Measurements from ENCODE around the gene GRIK1. TPM values are rescaled to one million over a fixed set of nuclear protein-coding genes. Genes with fewer than 3 reads are reported as not detected.

Gene GRIK1
- total RNA-seq, 4 donors from 2014 or later = not detected

GRCh38 chr21:29893687-29894086, 46.1 kb downstream of the GRIK1 start:
- Histone ChIP-seq H3K36me3 (no peaks in the 10 kb centered on the region), H3K9me3 (no peaks in the 10 kb centered on the region), H3K4me3 (no peak overlapping the region), H3K27me3 (no peaks in the 10 kb centered on the region), H3K4me1 (no peaks in the 10 kb centered on the region), H3K27ac (no peak overlapping the region)
- in situ Hi-C loops (cut with MboI; ENCODE audit: low pct_ligation_motif_present in 1 of 4, low pct_unique_long_range_greater_than_20kb in 1 of 4, low sequenced_read_pairs in 3 of 4) (no loop called here), intact Hi-C loops (cut with DNase I; ENCODE audit: low total_unique reads) (no loop called here)
- DNase-seq = no peak
- WGBS, 2 donors (ENCODE audit: low coverage in 1 of 2) = 81 to 89% methylated on average over 3 of the region's 3 CpGs
- TF ChIP-seq POLR2A (IDR thresholded peaks at IDR 0.05) (no peak), POLR2AphosphoS5 (IDR thresholded peaks at IDR 0.05) (no peak), EP300 (IDR thresholded peaks at IDR 0.05; ENCODE audit: low read depth) (no peak), CTCF (IDR thresholded peaks at IDR 0.05) (no peak)

- Histone ChIP-seq H3K27me3 (no peaks in the 10 kb centered on the region), H3K4me1 (no peaks in the 10 kb centered on the region), H3K4me3 (no peak overlapping the region), H3K9me3 (no peaks in the 10 kb centered on the region), H3K27ac (no peak overlapping the region), H3K36me3 (no peaks in the 10 kb centered on the region)
- intact Hi-C loops (cut with DNase I; ENCODE audit: low total_unique reads) = no loop called here
- in situ Hi-C loops (cut with MboI; ENCODE audit: low pct_ligation_motif_present in 1 of 4, low pct_unique_long_range_greater_than_20kb in 1 of 4, low sequenced_read_pairs in 3 of 4) = no loop called here
- WGBS, 2 donors (ENCODE audit: low coverage in 1 of 2) = 88 to 100% methylated on average over 2 to 6 of the region's 6 CpGs
- DNase-seq = no peak
- TF ChIP-seq POLR2AphosphoS5 (IDR thresholded peaks at IDR 0.05) = no peak
- TF ChIP-seq CTCF (IDR thresholded peaks at IDR 0.05) = no peak
- TF ChIP-seq POLR2A (IDR thresholded peaks at IDR 0.05) = no peak
- TF ChIP-seq EP300 (IDR thresholded peaks at IDR 0.05; ENCODE audit: low read depth) = no peak
Measured at GRCh38 chr21:29892379-29892778, 47.4 kb downstream of the GRIK1 start.

- TF ChIP-seq POLR2AphosphoS5 (IDR thresholded peaks at IDR 0.05) (no peak), POLR2A (IDR thresholded peaks at IDR 0.05) (no peak), EP300 (IDR thresholded peaks at IDR 0.05; ENCODE audit: low read depth) (no peak), CTCF (IDR thresholded peaks at IDR 0.05) (no peak)
- intact Hi-C loops (cut with DNase I; ENCODE audit: low total_unique reads) (no loop called here), in situ Hi-C loops (cut with MboI; ENCODE audit: low pct_ligation_motif_present in 1 of 4, low pct_unique_long_range_greater_than_20kb in 1 of 4, low sequenced_read_pairs in 3 of 4) (no loop called here)
- no peaks in the 10 kb centered on the region for H3K36me3 ChIP-seq
- H3K27me3 ChIP-seq = no peaks in the 10 kb centered on the region
- no peaks in the 10 kb centered on the region for H3K4me1 ChIP-seq
- no peak for DNase-seq
- H3K27ac ChIP-seq = no peak overlapping the region
- no peak overlapping the region for H3K4me3 ChIP-seq
- WGBS, 2 donors (ENCODE audit: low coverage in 1 of 2) = 20 to 60% methylated on average over 1 to 2 of the region's 2 CpGs
- H3K9me3 ChIP-seq = no peaks in the 10 kb centered on the region
Measured at GRCh38 chr21:29888437-29888836, 51.4 kb downstream of the GRIK1 start.

- Histone ChIP-seq H3K27me3 (no peaks in the 10 kb centered on the region), H3K36me3 (no peaks in the 10 kb centered on the region), H3K27ac (no peak overlapping the region), H3K9me3 (no peaks in the 10 kb centered on the region), H3K4me1 (no peaks in the 10 kb centered on the region), H3K4me3 (no peak overlapping the region)
- intact Hi-C loops (cut with DNase I; ENCODE audit: low total_unique reads) (no loop called here), in situ Hi-C loops (cut with MboI; ENCODE audit: low pct_ligation_motif_present in 1 of 4, low pct_unique_long_range_greater_than_20kb in 1 of 4, low sequenced_read_pairs in 3 of 4) (no loop called here)
- DNase-seq = no peak
- TF ChIP-seq EP300 (IDR thresholded peaks at IDR 0.05; ENCODE audit: low read depth) = no peak
- TF ChIP-seq POLR2AphosphoS5 (IDR thresholded peaks at IDR 0.05) = no peak
- no peak for TF ChIP-seq CTCF (IDR thresholded peaks at IDR 0.05)
- no peak for TF ChIP-seq POLR2A (IDR thresholded peaks at IDR 0.05)
Measured at GRCh38 chr21:29887313-29888009, 52.3 kb downstream of the GRIK1 start.
